NCI-H2196 treated with DMSO at 0.1 percent for 48 hours (cell line): ENCODE results near the gene TFDP1.

ENCODE experiments used
- DNase-seq: peaks from one replicate; lab custom pipeline; 2025; ENCODE audit not compliant: unreplicated experiment; lab: John Stamatoyannopoulos, UW

The TFDP1 gene

GRCh38 chr13:113630296-113630695 is 45.7 kb downstream of the TFDP1 start:
- DNase-seq: no peak

GRCh38 chr13:113630804-113631203 is 46.3 kb downstream of the TFDP1 start:
- no peak for DNase-seq

- no peak for DNase-seq
Observed at GRCh38 chr13:113631341-113632095, 47.0 kb downstream of the TFDP1 start.

GRCh38 chr13:113632706-113633484 is 48.3 kb downstream of the TFDP1 start:
- no peak for DNase-seq

GRCh38 chr13:113633485-113633873 is 48.9 kb downstream of the TFDP1 start:
- no peak for DNase-seq

GRCh38 chr13:113634279-113635047 is 49.9 kb downstream of the TFDP1 start:
- DNase-seq: no peak

- no peak for DNase-seq
Observed at GRCh38 chr13:113635048-113635420, 50.5 kb downstream of the TFDP1 start.

GRCh38 chr13:113635709-113636108 is 51.2 kb downstream of the TFDP1 start:
- no peak for DNase-seq

- DNase-seq: no peak
Observed at GRCh38 chr13:113636266-113636963, 51.9 kb downstream of the TFDP1 start.

- no peak for DNase-seq
Observed at GRCh38 chr13:113637262-113638160, 53.0 kb downstream of the TFDP1 start.

- DNase-seq: no peak
Observed at GRCh38 chr13:113638173-113638746, 53.7 kb downstream of the TFDP1 start.

- no peak for DNase-seq
Observed at GRCh38 chr13:113638806-113639205, 54.3 kb downstream of the TFDP1 start.

- DNase-seq: no peak
Observed at GRCh38 chr13:113639616-113640262, 55.2 kb downstream of the TFDP1 start.

- DNase-seq: no peak
Observed at GRCh38 chr13:113641426-113641825, 56.9 kb downstream of the TFDP1 start.

- DNase-seq: no peak
Observed at GRCh38 chr13:113642563-113642962, 58.0 kb downstream of the TFDP1 start.

GRCh38 chr13:113643593-113643992 is 59.0 kb downstream of the TFDP1 start:
- no peak for DNase-seq

- no peak for DNase-seq
Observed at GRCh38 chr13:113644800-113645199, 60.2 kb downstream of the TFDP1 start.

- DNase-seq: no peak
Observed at GRCh38 chr13:113645329-113645728, 60.8 kb downstream of the TFDP1 start.

- DNase-seq: no peak
Observed at GRCh38 chr13:113646376-113646775, 61.8 kb downstream of the TFDP1 start.
